K562 (cell line): ENCODE results near the gene SPCS3. TPM values are rescaled to one million over a fixed set of nuclear protein-coding genes. Genes with fewer than 3 reads are reported as not detected.

Experiments used
- ADNP ChIP-seq: fragments of 200-800 bp; sonication (Bioruptor generic); IDR thresholded peaks from 2 replicates; pipeline ENCODE4 v1.6.1; 2016; ENCODE audit warnings: missing genetic modification characterization, missing compliant biosample characterization
- CBFA2T2 ChIP-seq: fragments of 450-650 bp; conservative IDR thresholded peaks from 2 replicates; pipeline ENCODE4 v1.6.1; 2017; ENCODE audit warnings: mild to moderate bottlenecking
- CBX5 ChIP-seq: IDR thresholded peaks from 2 replicates; pipeline ENCODE4 v1.6.1; 2014; ENCODE audit warnings: low read depth, borderline replicate concordance
- FOSL1 ChIP-seq: fragments of 200-800 bp; sonication (Bioruptor generic); conservative IDR thresholded peaks from 2 replicates; pipeline ENCODE4 v1.6.1; 2016; ENCODE audit warnings: missing genetic modification characterization, missing compliant biosample characterization
- GTF2A2 ChIP-seq: IDR thresholded peaks from 2 replicates; pipeline ENCODE4 v1.6.1; 2016; ENCODE audit warnings: mild to moderate bottlenecking, missing genetic modification characterization, missing compliant biosample characterization
- HNRNPH1 ChIP-seq: fragments of 200-400 bp; formaldehyde crosslinking; optimal IDR thresholded peaks from 2 replicates; pipeline ENCODE3; 2017; ENCODE audit warnings: low read depth, mild to moderate bottlenecking, low read length, moderate library complexity
- HNRNPL ChIP-seq: fragments of 200-400 bp; formaldehyde crosslinking; IDR thresholded peaks from 2 replicates; pipeline ENCODE4 v1.6.1; 2017; ENCODE audit warnings: low read depth, mild to moderate bottlenecking, low read length
- KDM2B ChIP-seq: fragments of 250-450 bp; sonication (Bioruptor Pico); IDR thresholded peaks from 2 replicates; pipeline ENCODE4 v1.8.0; 2021; ENCODE audit warnings: mild to moderate bottlenecking, moderate library complexity
- KDM5B ChIP-seq: fragments of 200-600 bp; sonication (generic); IDR thresholded peaks from 2 replicates; pipeline ENCODE4 v1.6.1; 2012; ENCODE audit warnings: low read depth, mild to moderate bottlenecking, moderate library complexity, low read length, control low read depth, inconsistent platforms; ENCODE audit not compliant: insufficient replicate concordance
- KLF10 ChIP-seq: fragments of 250-450 bp; sonication (Bioruptor Pico); IDR thresholded peaks from 2 replicates; pipeline ENCODE4 v1.6.1; 2021; ENCODE audit warnings: matching md5 sums
- RB1 ChIP-seq: fragments of 450-650 bp; IDR thresholded peaks from 2 replicates; pipeline ENCODE4 v1.6.1; 2017; ENCODE audit warnings: low read depth, mild to moderate bottlenecking
- SAFB ChIP-seq: fragments of 200-400 bp; formaldehyde crosslinking; IDR thresholded peaks from 2 replicates; pipeline ENCODE4 v1.6.1; 2017; ENCODE audit warnings: low read depth, low read length, borderline replicate concordance
- SRSF7 ChIP-seq: fragments of 200-400 bp; formaldehyde crosslinking; optimal IDR thresholded peaks from 2 replicates; pipeline ENCODE3; 2017; ENCODE audit warnings: mild to moderate bottlenecking, low read depth, low read length
- TAL1 ChIP-seq: fragments of 450-650 bp; IDR thresholded peaks from 2 replicates; pipeline ENCODE4 v1.6.1; 2016; ENCODE audit warnings: mild to moderate bottlenecking
- ZBTB49 ChIP-seq: sonication (generic); formaldehyde crosslinking; IDR thresholded peaks from 2 replicates; pipeline ENCODE4 v1.8.0; 2022; ENCODE audit warnings: missing genetic modification reagents, mild to moderate bottlenecking, borderline replicate concordance
- ZFX ChIP-seq: sonication (generic); formaldehyde crosslinking; IDR thresholded peaks from 2 replicates; pipeline ENCODE4 v1.8.0; 2022; ENCODE audit warnings: mild to moderate bottlenecking, missing genetic modification reagents, moderate library complexity
- ZKSCAN1 ChIP-seq: fragments of 150-350 bp; IDR thresholded peaks from 2 replicates; pipeline ENCODE4 v1.6.1; 2016; ENCODE audit warnings: low read depth, low read length
- ZNF507 ChIP-seq: conservative IDR thresholded peaks from 2 replicates; pipeline ENCODE4 v1.6.1; 2017; ENCODE audit warnings: missing genetic modification characterization, missing compliant biosample characterization
- ZNF551 ChIP-seq: fragments of 250-450 bp; sonication (Bioruptor Pico); IDR thresholded peaks from 2 replicates; pipeline ENCODE4 v1.5.0; 2021; ENCODE audit warnings: mild to moderate bottlenecking, moderate library complexity
- polyA plus RNA-seq, 8 experiments: library from polyadenylated mRNA; depleted of rRNA in 4 of 8; stranded (reverse) in 5 of 8; unstranded in 3 of 8; fragments of >200 nt; fragmentation: Nextera tagmentation in 2 of 8; fragmentation: Illumina TruSeq in 1 of 8; extraction: Ambion mirVana in 2 of 8; extraction: Trizol in 1 of 8; gene quantifications; 2 replicates each; pipeline versions ENCODE4 v1.2.1 to v1.2.3, GENCODE V29; 2011 to 2014; ENCODE audit warnings: inconsistent platforms in 1 of 8, missing spikeins in 1 of 8
- total RNA-seq, 7 experiments: library from RNA; depleted of rRNA in 6 of 7; stranded (reverse); fragments of >200 nt in 6 of 7; fragmentation: Illumina TruSeq in 2 of 7; extraction: Trizol in 2 of 7; gene quantifications; 2 replicates each; pipeline versions ENCODE4 v1.2.1 to v1.2.3, GENCODE V29; 2011 to 2021; ENCODE audit warnings: low replicate concordance in 1 of 7
- TF ChIP-seq, protein P1 (sequence below), 2 experiments: IDR thresholded peaks in 1 of 2; conservative IDR thresholded peaks in 1 of 2; 2 replicates each; pipeline ENCODE4 v1.6.1; 2016; ENCODE audit warnings: low read depth in 2 of 2, mild to moderate bottlenecking in 1 of 2, missing compliant biosample characterization in 1 of 2, missing genetic modification characterization in 1 of 2, moderate library complexity in 1 of 2
- TF ChIP-seq, protein P2 (sequence below): fragments of 250-450 bp; sonication (Bioruptor Pico); IDR thresholded peaks from 2 replicates; pipeline ENCODE4 v1.4.0; 2020; ENCODE audit warnings: mild to moderate bottlenecking, moderate library complexity

The SPCS3 gene
- total and polyA plus RNA-seq, 9 of the 15 experiments (the other 6 are each of a cell fraction or from before 2014, with no cell fraction given): 64.6 to 196 (median 85.4) TPM

DNA sequence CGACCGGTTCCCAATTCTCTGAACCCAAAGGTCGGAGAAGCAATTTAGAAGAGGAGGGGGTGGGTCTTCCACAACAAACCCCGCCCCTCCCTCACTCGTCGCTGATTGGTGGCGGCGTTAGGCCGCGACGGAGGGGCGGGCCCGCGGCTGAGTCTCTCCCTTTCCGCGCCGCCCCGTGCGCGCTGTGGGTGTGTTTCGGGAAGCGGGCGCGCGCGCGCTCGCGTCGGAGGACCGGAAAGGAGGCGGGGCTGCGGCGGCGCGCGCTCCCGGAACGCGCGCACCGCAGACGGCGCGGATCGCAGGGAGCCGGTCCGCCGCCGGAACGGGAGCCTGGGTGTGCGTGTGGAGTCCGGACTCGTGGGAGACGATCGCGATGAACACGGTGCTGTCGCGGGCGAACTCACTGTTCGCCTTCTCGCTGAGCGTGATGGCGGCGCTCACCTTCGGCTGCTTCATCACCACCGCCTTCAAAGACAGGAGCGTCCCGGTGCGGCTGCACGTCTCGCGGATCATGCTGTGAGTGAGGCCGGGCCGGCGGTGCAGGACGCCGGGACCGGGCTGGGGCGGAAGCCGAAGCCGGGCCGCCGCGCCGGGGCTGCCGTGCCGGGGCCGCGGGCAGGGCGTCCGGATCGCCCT, at the start of gene SPCS3 (continued):
- TF ChIP-seq TAL1: no peak
- TF ChIP-seq SRSF7: no peak
- peak; percentile 78 for TF ChIP-seq ZFX (CRISPR knock-in tag)
- no peak for TF ChIP-seq ZNF507
- peak; percentile 77 for TF ChIP-seq SAFB
- TF ChIP-seq ZBTB49 (CRISPR knock-in tag): no peak
- TF ChIP-seq, protein P1, sequence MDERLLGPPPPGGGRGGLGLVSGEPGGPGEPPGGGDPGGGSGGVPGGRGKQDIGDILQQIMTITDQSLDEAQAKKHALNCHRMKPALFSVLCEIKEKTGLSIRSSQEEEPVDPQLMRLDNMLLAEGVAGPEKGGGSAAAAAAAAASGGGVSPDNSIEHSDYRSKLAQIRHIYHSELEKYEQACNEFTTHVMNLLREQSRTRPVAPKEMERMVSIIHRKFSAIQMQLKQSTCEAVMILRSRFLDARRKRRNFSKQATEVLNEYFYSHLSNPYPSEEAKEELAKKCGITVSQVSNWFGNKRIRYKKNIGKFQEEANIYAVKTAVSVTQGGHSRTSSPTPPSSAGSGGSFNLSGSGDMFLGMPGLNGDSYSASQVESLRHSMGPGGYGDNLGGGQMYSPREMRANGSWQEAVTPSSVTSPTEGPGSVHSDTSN (CRISPR knock-in tag; IDR thresholded peaks at IDR 0.05; ENCODE audit: low read depth): no peak
- TF ChIP-seq, protein P1 (tag; conservative IDR thresholded peaks at IDR 0.05; ENCODE audit: low read depth): no peak
- TF ChIP-seq CBX5: no peak
- TF ChIP-seq ADNP: no peak
- TF ChIP-seq, protein P2, sequence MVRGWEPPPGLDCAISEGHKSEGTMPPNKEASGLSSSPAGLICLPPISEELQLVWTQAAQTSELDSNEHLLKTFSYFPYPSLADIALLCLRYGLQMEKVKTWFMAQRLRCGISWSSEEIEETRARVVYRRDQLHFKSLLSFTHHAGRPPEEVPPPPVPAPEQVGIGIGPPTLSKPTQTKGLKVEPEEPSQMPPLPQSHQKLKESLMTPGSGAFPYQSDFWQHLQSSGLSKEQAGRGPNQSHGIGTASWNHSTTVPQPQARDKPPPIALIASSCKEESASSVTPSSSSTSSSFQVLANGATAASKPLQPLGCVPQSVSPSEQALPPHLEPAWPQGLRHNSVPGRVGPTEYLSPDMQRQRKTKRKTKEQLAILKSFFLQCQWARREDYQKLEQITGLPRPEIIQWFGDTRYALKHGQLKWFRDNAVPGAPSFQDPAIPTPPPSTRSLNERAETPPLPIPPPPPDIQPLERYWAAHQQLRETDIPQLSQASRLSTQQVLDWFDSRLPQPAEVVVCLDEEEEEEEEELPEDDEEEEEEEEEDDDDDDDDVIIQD (CRISPR knock-in tag): no peak
- TF ChIP-seq GTF2A2 (tag): no peak
- TF ChIP-seq CBFA2T2: no peak
- peak; percentile 92 for TF ChIP-seq KDM5B
- TF ChIP-seq ZKSCAN1: no peak
- no peak for TF ChIP-seq ZNF551 (CRISPR knock-in tag)
- no peak for TF ChIP-seq HNRNPH1
- peak; percentile 76 for TF ChIP-seq RB1
- no peak for TF ChIP-seq HNRNPL
- no peak for TF ChIP-seq KLF10 (CRISPR knock-in tag)
- no peak for TF ChIP-seq KDM2B (CRISPR knock-in tag)
- 0 out of 2 replicates have a peak, but pooled peaks have one; percentile 7 for TF ChIP-seq FOSL1 (tag)
